Stimulated activated CD8-positive, alpha-beta memory T cell treated with anti-CD3 and anti-CD28 coated beads, Interleukin-15, amount 100 ng/mL, for 24 hours (primary cell): ENCODE measurements around the gene ZNF705A.
A peak's percentile ranks its signal among the peaks of the same experiment; 100 is the strongest.
"Not testable (repeated sequence)": the region's sequence is repeated elsewhere in the genome, so short reads cannot be mapped to it uniquely, and the experiment has no call there.

Experiments used
- DNase-seq: peaks from one replicate; pipeline ENCODE4 v3.0.0-alpha.2; 2020; ENCODE audit warnings: low read depth

Gene ZNF705A

GRCh38 chr12:8156845-8157244, at the start of gene ZNF705A:
Gene ZNF705A, plus strand, starts transcription at chr12:8157015. Its CDS starts 15,611 bp downstream, at chr12:8172626.
- no peak for DNase-seq

GRCh38 chr12:8108808-8109398, 47.9 kb upstream of the ZNF705A start:
- peak; percentile 50 for DNase-seq

GRCh38 chr12:8113117-8113516, 43.7 kb upstream of the ZNF705A start:
- DNase-seq, result not testable (repeated sequence)

GRCh38 chr12:8120072-8120713, 36.6 kb upstream of the ZNF705A start:
- DNase-seq, result no peak

- no peak for DNase-seq
Observed at GRCh38 chr12:8123124-8123912, 33.5 kb upstream of the ZNF705A start, which contains the start of gene CLEC4A. Gene CLEC4A, plus strand, starts transcription at chr12:8123617. Its CDS starts 262 bp downstream, at chr12:8123879.

GRCh38 chr12:8127138-8127537, 29.7 kb upstream of the ZNF705A start:
- DNase-seq, result no peak

GRCh38 chr12:8133636-8134397, 23.0 kb upstream of the ZNF705A start:
- not testable (repeated sequence) for DNase-seq

- DNase-seq, result not testable (repeated sequence)
Observed at GRCh38 chr12:8134398-8134930, 22.4 kb upstream of the ZNF705A start.

GRCh38 chr12:8141647-8142046, 15.2 kb upstream of the ZNF705A start:
- DNase-seq, result not testable (repeated sequence)

- DNase-seq, result no peak
Observed at GRCh38 chr12:8143261-8143660, 13.6 kb upstream of the ZNF705A start.

GRCh38 chr12:8145754-8146441, 10.9 kb upstream of the ZNF705A start:
- no peak for DNase-seq

GRCh38 chr12:8146442-8146771, 10.4 kb upstream of the ZNF705A start:
- DNase-seq, result no peak

- no peak for DNase-seq
Observed at GRCh38 chr12:8154526-8154925, 2.3 kb upstream of the ZNF705A start.

- DNase-seq, result no peak
Observed at GRCh38 chr12:8156416-8156815, 399 bp upstream of the ZNF705A start.

- DNase-seq, result no peak
Observed at GRCh38 chr12:8157484-8158198, 826 bp downstream of the ZNF705A start.

GRCh38 chr12:8172911-8173310, 16.1 kb downstream of the ZNF705A start:
- not testable (repeated sequence) for DNase-seq

GRCh38 chr12:8179989-8180585, 23.3 kb downstream of the ZNF705A start:
- peak; percentile 37 for DNase-seq

- DNase-seq, result not testable (repeated sequence)
Observed at GRCh38 chr12:8181271-8181670, 24.5 kb downstream of the ZNF705A start.

GRCh38 chr12:8182923-8183322, 26.1 kb downstream of the ZNF705A start:
- DNase-seq, result not testable (repeated sequence)

GRCh38 chr12:8183346-8183745, 26.5 kb downstream of the ZNF705A start:
- not testable (repeated sequence) for DNase-seq
